Mucosa of descending colon (tissue), 3 donors: ENCODE measurements around the gene MKRN2OS. TPM values are rescaled to one million over a fixed set of nuclear protein-coding genes. Genes with fewer than 3 reads are reported as not detected.

Experiments
- ATAC-seq: fragments of 200-7000 bp; cut with Tn5 transposase; one replicate; pipeline ENCODE4 v1.9.1; 2020; ENCODE audit warnings: mild to moderate bottlenecking, moderate library complexity
- DNase-seq, 3 donors: peaks; one replicate each; pipeline ENCODE4 v3.0.0-alpha.2; 2020
- H3K36me3 ChIP-seq: fragments of 200-600 bp; one replicate; pipeline ENCODE4 v1.8.0; 2021; ENCODE audit warnings: low read depth, mild to moderate bottlenecking
- H3K4me1 ChIP-seq: fragments of 200-600 bp; one replicate; pipeline ENCODE4 v1.8.0; 2021; ENCODE audit warnings: low read depth, mild to moderate bottlenecking
- H3K4me3 ChIP-seq: fragments of 200-600 bp; one replicate; pipeline ENCODE4 v1.8.0; 2021; ENCODE audit warnings: mild to moderate bottlenecking
- H3K9me3 ChIP-seq: fragments of 200-600 bp; one replicate; pipeline ENCODE4 v1.8.0; 2021; ENCODE audit warnings: mild to moderate bottlenecking
- intact Hi-C, 2 donors: fragments of 100-400 bp; cut with DNase I in 1 of 2; cut with micrococcal nuclease in 1 of 2; formaldehyde crosslinking; loops; one replicate each; pipeline versions ENCODE4 v1.11.0 to v1.11.1; 2022; cut with DNase I, micrococcal nuclease
- total RNA-seq, 3 donors: library from RNA; stranded (reverse); fragmentation: NEBNext Ultra II Directional in 2 of 3; extraction: Animal tissue kit (Norgen Biotek cat#: 25700) in 2 of 3; gene quantifications; one replicate each; pipeline versions ENCODE4 v1.2.1 to v1.2.4, GENCODE V29; 2021 to 2023
- TF ChIP-seq, protein P1 (sequence below): fragments of 200-600 bp; IDR thresholded peaks from one replicate; pipeline ENCODE4 v1.8.0; 2022; ENCODE audit warnings: antibody characterized with exemption, mild to moderate bottlenecking
- donor health status: DM: no; HTN: no; CAD: no; lungs with moderate emphysema.
- donor health status: DM: no; HTN: no; CAD: no.
- donor health status: DM: no; HTN: yes; CAD: no.

Gene MKRN2OS
- total RNA-seq, 3 donors from 2014 or later = 2.2 to 8.2 (median 5.3) TPM

DNA sequence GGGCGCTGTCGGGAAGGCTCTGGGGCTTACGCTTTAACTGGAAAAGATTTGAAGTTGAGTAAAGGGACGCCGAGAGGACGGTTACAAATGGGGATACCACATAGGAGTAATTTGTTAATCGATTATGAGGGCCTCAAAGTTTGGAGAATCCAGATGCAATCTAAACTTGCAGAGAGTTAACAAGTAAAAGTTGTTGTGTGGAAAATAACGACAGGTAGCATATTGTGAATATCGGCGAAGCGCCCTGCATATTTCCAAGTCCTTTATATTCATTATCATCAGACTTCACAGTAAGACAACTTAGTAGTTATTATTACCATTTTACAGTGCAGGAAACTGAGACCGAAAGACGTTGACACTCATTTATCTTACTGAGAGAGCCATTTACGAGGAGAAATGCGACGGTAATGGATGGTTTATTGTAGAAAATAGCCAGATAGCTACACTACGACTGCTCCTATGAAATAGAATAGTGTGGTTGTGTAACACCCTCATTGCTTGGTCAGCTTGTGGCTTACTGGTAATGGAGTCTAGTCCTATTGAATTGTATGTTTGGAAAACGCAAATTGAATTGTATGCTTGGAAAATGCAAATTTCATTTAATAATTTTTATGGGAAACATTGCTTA is 12.3 kb upstream of the MKRN2OS start:
- intact Hi-C loops = no loop called here
- ATAC-seq (no peak), DNase-seq (no peak)
- Histone ChIP-seq H3K9me3 (no peaks in the 10 kb centered on the region), H3K36me3 (no peaks in the 10 kb centered on the region), H3K4me3 (peak overlapping the region; percentile 51), H3K4me1 (peaks cover 18% of the 10 kb centered on the region)
- TF ChIP-seq, protein P1, sequence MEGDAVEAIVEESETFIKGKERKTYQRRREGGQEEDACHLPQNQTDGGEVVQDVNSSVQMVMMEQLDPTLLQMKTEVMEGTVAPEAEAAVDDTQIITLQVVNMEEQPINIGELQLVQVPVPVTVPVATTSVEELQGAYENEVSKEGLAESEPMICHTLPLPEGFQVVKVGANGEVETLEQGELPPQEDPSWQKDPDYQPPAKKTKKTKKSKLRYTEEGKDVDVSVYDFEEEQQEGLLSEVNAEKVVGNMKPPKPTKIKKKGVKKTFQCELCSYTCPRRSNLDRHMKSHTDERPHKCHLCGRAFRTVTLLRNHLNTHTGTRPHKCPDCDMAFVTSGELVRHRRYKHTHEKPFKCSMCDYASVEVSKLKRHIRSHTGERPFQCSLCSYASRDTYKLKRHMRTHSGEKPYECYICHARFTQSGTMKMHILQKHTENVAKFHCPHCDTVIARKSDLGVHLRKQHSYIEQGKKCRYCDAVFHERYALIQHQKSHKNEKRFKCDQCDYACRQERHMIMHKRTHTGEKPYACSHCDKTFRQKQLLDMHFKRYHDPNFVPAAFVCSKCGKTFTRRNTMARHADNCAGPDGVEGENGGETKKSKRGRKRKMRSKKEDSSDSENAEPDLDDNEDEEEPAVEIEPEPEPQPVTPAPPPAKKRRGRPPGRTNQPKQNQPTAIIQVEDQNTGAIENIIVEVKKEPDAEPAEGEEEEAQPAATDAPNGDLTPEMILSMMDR = no peak

DNA sequence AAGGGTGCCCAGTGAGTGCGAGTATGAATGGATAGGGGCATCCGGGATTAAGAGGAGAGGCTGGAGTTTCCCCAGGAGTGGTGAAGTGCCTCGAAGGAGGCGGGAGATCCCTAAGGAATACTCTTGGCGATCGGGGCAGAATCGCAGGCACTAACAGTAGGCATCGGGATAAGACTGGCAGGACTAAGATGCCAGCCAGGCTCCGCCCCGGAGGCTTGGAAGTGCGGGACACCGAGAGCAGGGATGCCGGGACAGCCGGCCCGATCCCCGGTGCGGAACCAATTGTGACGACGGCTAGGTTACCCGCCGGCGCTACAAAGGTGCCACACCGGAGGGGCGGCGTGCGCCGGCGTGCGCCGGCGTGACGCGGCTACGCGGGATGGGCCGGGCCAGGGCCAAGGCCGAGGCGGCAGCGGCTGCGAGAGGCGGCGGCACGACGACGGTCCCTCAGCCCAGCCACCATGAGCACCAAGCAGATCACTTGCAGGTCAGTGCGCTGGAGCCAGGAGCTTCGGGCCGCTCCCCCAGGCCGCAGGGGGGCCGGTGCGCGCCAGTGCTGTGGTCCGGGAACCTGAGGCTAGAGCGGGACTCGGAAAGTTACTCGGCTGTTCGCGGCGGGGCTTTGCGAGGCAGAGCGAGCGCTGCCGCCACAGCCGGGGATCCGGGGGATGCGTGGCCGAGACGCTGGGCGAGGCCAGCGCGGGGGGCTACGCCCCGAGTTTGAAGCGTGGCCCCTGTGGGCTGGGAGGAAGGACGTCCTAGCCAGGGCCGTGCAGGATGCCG is 11.6 kb upstream of the MKRN2OS start, which contains the start of gene MKRN2:
TSS of gene MKRN2 (plus strand) at position 398 of the 783 bp plus-strand sequence. CDS start at position 462, 64 bp downstream.
- Histone ChIP-seq H3K4me1 (peaks cover 18% of the 10 kb centered on the region), H3K9me3 (no peaks in the 10 kb centered on the region), H3K36me3 (no peaks in the 10 kb centered on the region), H3K4me3 (peak within 1 kb of the TSS; percentile 51)
- intact Hi-C loops = no loop called here
- peak; percentile 86 to 96 (median 93) for DNase-seq
- peak; percentile 99 for ATAC-seq
- TF ChIP-seq, protein P1 = no peak

DNA sequence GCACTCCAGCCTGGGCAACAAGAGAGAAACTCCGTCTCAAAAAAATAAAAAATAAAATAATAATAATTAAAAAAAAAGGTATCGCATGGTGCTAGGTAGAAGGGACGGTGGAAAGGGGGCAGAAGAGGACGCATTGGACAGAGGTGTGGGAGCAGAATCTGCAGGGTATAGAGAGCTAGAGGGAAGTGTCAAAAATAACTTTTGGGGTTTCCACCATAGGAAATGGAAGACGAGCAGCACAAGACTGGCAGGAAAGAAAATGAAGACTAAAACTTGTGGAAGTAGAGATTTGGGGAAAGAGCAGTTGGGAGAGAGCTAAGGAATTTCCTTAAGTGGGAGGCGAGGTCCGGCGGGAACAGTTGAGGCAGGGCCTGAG is 11.0 kb upstream of the MKRN2OS start:
- DNase-seq (peak in 1 of 3 donors; percentile 10), ATAC-seq (peak; percentile 2)
- Histone ChIP-seq H3K9me3 (no peaks in the 10 kb centered on the region), H3K4me1 (peaks cover 18% of the 10 kb centered on the region), H3K36me3 (no peaks in the 10 kb centered on the region), H3K4me3 (peak overlapping the region; percentile 1)
- intact Hi-C loops = no loop called here
- TF ChIP-seq, protein P1 = no peak

DNA sequence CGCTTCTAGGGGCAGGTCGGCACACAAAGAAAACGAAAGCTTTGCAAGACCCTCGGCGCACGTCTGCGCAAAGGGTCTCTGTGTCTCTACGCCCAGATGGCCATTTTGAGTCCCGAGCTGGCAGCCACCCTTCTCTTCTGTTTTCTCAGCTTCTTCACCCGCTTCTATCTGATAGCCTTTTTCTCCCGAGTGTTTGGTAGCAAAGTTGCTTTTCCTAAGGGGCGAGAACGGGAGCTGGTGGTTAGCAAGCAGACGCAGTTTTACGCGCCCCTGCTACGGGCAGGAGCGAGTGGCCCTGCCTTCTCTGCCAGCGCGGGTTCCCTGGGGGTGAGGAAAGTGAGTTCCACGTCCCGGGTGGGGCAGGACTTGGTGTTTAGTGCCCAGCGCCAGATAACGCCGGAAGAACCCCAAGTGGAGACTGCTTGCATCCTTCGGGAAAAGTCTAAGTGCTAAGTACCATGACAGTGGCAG is 8.7 kb upstream of the MKRN2OS start:
- Histone ChIP-seq H3K4me3 (no peak overlapping the region), H3K4me1 (peaks cover 18% of the 10 kb centered on the region), H3K9me3 (no peaks in the 10 kb centered on the region), H3K36me3 (no peaks in the 10 kb centered on the region)
- intact Hi-C loops = no loop called here
- no peak for ATAC-seq
- DNase-seq = peak in 2 of 3 donors; percentile 26 to 59
- TF ChIP-seq, protein P1 = no peak

DNA sequence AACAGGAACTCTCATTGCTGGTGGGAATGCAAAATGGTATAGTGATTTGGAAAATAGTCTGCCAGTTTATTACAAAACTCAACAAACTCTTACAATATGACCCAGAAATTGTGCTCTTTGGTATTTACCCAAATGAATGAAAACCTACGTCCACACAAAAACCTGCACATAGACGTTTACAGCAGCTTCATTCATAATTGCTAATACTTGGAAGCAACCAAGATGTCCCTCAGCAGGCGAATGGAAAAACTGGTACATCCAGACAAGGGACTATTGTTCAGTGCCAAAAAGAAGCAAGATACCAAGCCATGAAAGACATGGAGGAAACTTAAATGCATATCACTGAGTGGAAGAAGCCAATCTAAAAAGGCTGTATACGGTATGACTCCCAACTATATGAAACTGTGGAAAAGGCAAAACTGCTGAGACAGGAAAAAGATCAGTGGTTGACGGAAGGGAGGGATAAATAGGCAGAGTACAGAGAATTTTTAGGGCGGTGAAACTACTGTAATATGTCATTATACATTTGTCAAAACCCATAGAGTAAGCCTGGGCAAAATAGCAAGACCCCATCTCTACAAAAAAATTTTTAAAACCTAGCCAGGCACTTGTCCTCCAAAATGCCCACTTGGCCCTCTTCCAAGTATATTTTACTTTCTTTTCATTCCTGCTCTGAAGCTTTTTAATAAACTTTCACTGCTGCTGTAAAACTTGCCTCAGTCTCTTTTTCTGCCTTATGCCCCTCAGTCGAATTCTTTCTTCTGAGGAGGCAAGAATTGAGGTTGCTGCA is 4.9 kb upstream of the MKRN2OS start:
- TF ChIP-seq, protein P1 = no peak
- intact Hi-C loops = loop anchor here in 1 of 2 donors (10.0 kb wide), 1 partner anchor 65 kb away; the partner anchor contains the start of gene TSEN2
- no peak for DNase-seq
- H3K4me3 ChIP-seq = no peak overlapping the region
- no peaks in the 10 kb centered on the region for H3K36me3 ChIP-seq
- no peaks in the 10 kb centered on the region for H3K9me3 ChIP-seq
- no peak for ATAC-seq
- H3K4me1 ChIP-seq = peaks cover 5% of the 10 kb centered on the region
